A549 (cell line): ENCODE measurements around the gene AHI1. TPM values are rescaled to one million over a fixed set of nuclear protein-coding genes. Genes with fewer than 3 reads are reported as not detected.

ENCODE experiments used
- polyA plus RNA-seq, 4 experiments: library from polyadenylated mRNA; depleted of rRNA in 3 of 4; stranded (reverse); fragments of >200 nt; fragmentation: RNase III in 1 of 4; extraction: RNeasy Plus Mini Kit Qiagen cat#74134 plus additional on column Dnase treatment in 1 of 4; gene quantifications; 2 replicates in 3 of 4; 3 replicates in 1 of 4; pipeline ENCODE4 v1.2.3, GENCODE V29; 2011 to 2017
- small RNA-seq, 6 experiments: library from RNA; depleted of rRNA; stranded (forward); fragments of <200 nt; gene quantifications; one replicate each; pipeline ENCODE3, GENCODE V24; 2012

Gene AHI1
- polyA plus RNA-seq, 2 of the 4 experiments (the other 2 are of a cell fraction): 24.7 to 50.8 TPM

Small RNA genes within 50 kb of the gene (small RNA-seq; reads per million reads assigned to genes)
- gene MIR548A2: 0 reads per million in 6 experiments
- 0 reads per million in 6 experiments for gene RF00019
